Activated T-helper 17 cell treated with anti-CD3 and anti-CD28 coated beads, Interleukin-2, amount 50 U/mL, for 72 hours (primary cell): Measurements from ENCODE around the gene RASEF. TPM values are rescaled to one million over a fixed set of nuclear protein-coding genes. Genes with fewer than 3 reads are reported as not detected.

Experiments
- ATAC-seq: fragments of 150-1000 bp; cut with Tn5 transposase; replicated peaks from 2 replicates; pipeline ENCODE4 v1.10.0; 2021; ENCODE audit warnings: mild to moderate bottlenecking, moderate library complexity
- H3K27ac Mint-ChIP-seq: one replicate; pipeline ENCODE4 v1.8.0; 2022; ENCODE audit warnings: mixed read lengths
- H3K27me3 Mint-ChIP-seq: one replicate; pipeline ENCODE4 v1.8.0; 2022; ENCODE audit warnings: mixed read lengths
- H3K36me3 Mint-ChIP-seq: one replicate; pipeline ENCODE4 v1.8.0; 2022; ENCODE audit warnings: low read depth, mild to moderate bottlenecking, mixed read lengths
- H3K4me1 Mint-ChIP-seq: one replicate; pipeline ENCODE4 v1.8.0; 2022; ENCODE audit warnings: mixed read lengths
- H3K4me3 Mint-ChIP-seq: one replicate; pipeline ENCODE4 v1.8.0; 2022; ENCODE audit warnings: mild to moderate bottlenecking, mixed read lengths
- H3K9me3 Mint-ChIP-seq: one replicate; pipeline ENCODE4 v1.8.0; 2022; ENCODE audit warnings: mixed read lengths
- total RNA-seq, 2 donors: library from RNA; stranded (reverse); gene quantifications; one replicate each; pipeline ENCODE4 v1.2.3, GENCODE V29; 2022

Gene RASEF
- total RNA-seq, 2 donors from 2014 or later, result not detected

DNA sequence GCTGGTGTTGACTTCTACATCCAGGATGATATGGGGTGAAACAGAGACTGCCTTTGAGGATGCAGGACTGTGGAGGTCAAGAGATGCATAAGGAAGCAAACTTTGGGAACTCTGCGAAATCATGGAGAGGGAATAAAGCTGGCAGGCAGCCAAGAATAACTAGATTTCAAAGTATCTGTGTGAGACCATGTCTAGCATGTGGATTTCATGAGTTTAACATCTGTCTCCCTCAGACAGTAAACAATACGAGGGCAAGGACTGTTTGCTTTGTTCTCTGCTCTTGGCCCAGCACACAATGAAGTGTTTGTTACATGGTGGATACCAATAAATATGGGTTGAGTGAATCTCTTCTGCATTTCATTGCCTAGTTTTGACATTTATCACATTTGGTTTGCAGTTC, 71.3 kb downstream of the RASEF start:
- H3K9me3 Mint-ChIP-seq, result no peaks in the 10 kb centered on the region
- no peaks in the 10 kb centered on the region for H3K27me3 Mint-ChIP-seq
- no peaks in the 10 kb centered on the region for H3K4me1 Mint-ChIP-seq
- ATAC-seq, result no peak
- no peaks in the 10 kb centered on the region for H3K36me3 Mint-ChIP-seq
- no peak overlapping the region for H3K27ac Mint-ChIP-seq
- H3K4me3 Mint-ChIP-seq, result no peak overlapping the region

GRCh38 chr9:82989929-82990328, 73.0 kb downstream of the RASEF start:
- H3K4me1 Mint-ChIP-seq, result no peaks in the 10 kb centered on the region

GRCh38 chr9:82988488-82988887, 74.5 kb downstream of the RASEF start:
- Mint-ChIP-seq H3K36me3 (no peaks in the 10 kb centered on the region), H3K27ac (no peak overlapping the region), H3K4me3 (no peak overlapping the region), H3K4me1 (no peaks in the 10 kb centered on the region), H3K9me3 (peaks cover 4% of the 10 kb centered on the region), H3K27me3 (no peaks in the 10 kb centered on the region)
- no peak for ATAC-seq

More at GRCh38 chr9:82989929-82990328, 73.0 kb downstream of the RASEF start:
- no peaks in the 10 kb centered on the region for H3K36me3 Mint-ChIP-seq
- no peak for ATAC-seq
- H3K4me3 Mint-ChIP-seq, result no peak overlapping the region
- H3K27me3 Mint-ChIP-seq, result no peaks in the 10 kb centered on the region
- peaks cover 3% of the 10 kb centered on the region for H3K9me3 Mint-ChIP-seq
- H3K27ac Mint-ChIP-seq, result no peak overlapping the region

GRCh38 chr9:82987370-82988189, 75.4 kb downstream of the RASEF start:
- no peak overlapping the region for H3K4me3 Mint-ChIP-seq
- no peaks in the 10 kb centered on the region for H3K4me1 Mint-ChIP-seq
- peaks cover 4% of the 10 kb centered on the region for H3K9me3 Mint-ChIP-seq
- H3K27ac Mint-ChIP-seq, result no peak overlapping the region
- H3K27me3 Mint-ChIP-seq, result no peaks in the 10 kb centered on the region
- ATAC-seq, result no peak
- no peaks in the 10 kb centered on the region for H3K36me3 Mint-ChIP-seq

- Mint-ChIP-seq H3K4me3 (no peak overlapping the region), H3K9me3 (peaks cover 4% of the 10 kb centered on the region), H3K27ac (no peak overlapping the region), H3K4me1 (no peaks in the 10 kb centered on the region), H3K36me3 (no peaks in the 10 kb centered on the region), H3K27me3 (no peaks in the 10 kb centered on the region)
- ATAC-seq, result no peak
Observed at GRCh38 chr9:82981552-82981951, 81.4 kb downstream of the RASEF start.

- Mint-ChIP-seq H3K27ac (no peak overlapping the region), H3K9me3 (no peaks in the 10 kb centered on the region), H3K27me3 (no peaks in the 10 kb centered on the region), H3K36me3 (no peaks in the 10 kb centered on the region), H3K4me3 (no peak overlapping the region), H3K4me1 (no peaks in the 10 kb centered on the region)
- no peak for ATAC-seq
Observed at GRCh38 chr9:82975176-82975575, 87.8 kb downstream of the RASEF start.

- Mint-ChIP-seq H3K27me3 (no peaks in the 10 kb centered on the region), H3K27ac (no peak overlapping the region), H3K4me1 (no peaks in the 10 kb centered on the region), H3K36me3 (no peaks in the 10 kb centered on the region), H3K4me3 (no peak overlapping the region), H3K9me3 (no peaks in the 10 kb centered on the region)
- ATAC-seq, result no peak
Observed at GRCh38 chr9:82972446-82972845, 90.5 kb downstream of the RASEF start.

DNA sequence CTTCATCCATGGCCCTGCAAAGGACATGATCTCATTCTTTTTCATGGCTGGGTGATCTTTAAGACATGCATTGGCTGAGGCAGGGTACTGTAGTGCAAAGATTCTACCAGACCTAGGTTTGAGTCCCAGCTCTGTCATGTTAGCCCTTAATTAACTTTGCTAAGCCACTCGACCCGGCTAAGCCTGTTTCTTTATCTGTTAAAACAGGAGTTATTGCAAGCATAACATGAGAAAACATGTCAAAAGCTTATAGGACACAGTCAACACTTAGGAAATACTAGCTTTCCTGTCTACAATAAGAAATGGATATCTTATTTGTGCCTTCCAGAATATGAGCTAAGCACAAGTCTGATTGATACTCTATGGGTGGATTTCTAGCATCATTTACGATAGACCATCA, 92.6 kb downstream of the RASEF start:
- no peaks in the 10 kb centered on the region for H3K9me3 Mint-ChIP-seq
- no peak for ATAC-seq
- H3K27me3 Mint-ChIP-seq, result no peaks in the 10 kb centered on the region

GRCh38 chr9:82969291-82969690, 93.7 kb downstream of the RASEF start:
- Mint-ChIP-seq H3K27me3 (no peaks in the 10 kb centered on the region), H3K27ac (no peak overlapping the region), H3K36me3 (no peaks in the 10 kb centered on the region), H3K4me3 (no peak overlapping the region), H3K4me1 (no peaks in the 10 kb centered on the region), H3K9me3 (no peaks in the 10 kb centered on the region)
- ATAC-seq, result no peak

More for the DNA sequence above, 92.6 kb downstream of the RASEF start:
- Mint-ChIP-seq H3K4me1 (no peaks in the 10 kb centered on the region), H3K4me3 (no peak overlapping the region), H3K36me3 (no peaks in the 10 kb centered on the region), H3K27ac (no peak overlapping the region)

GRCh38 chr9:82968816-82969215, 94.1 kb downstream of the RASEF start:
- Mint-ChIP-seq H3K9me3 (no peaks in the 10 kb centered on the region), H3K36me3 (no peaks in the 10 kb centered on the region), H3K4me1 (no peaks in the 10 kb centered on the region), H3K27ac (no peak overlapping the region), H3K27me3 (no peaks in the 10 kb centered on the region), H3K4me3 (no peak overlapping the region)
- ATAC-seq, result no peak

DNA sequence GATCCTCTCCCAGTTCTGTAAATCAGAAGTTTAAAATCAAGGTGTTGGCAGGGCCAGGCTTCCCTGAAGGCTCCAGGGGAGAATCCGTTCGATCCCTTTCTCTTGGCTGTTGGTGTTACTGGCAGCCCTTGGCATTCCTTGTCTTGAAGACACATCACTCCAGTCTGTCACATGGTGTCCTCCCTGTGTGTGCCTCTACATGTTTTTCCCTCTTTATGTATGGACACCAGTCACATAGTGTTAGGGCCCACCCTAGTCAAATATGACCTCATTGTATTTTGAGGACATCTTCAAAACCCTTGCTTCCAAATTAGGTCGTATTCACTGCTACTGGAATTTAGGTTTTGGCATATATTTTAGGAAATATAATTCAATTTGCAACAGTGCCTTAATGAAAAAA, 94.6 kb downstream of the RASEF start:
- no peaks in the 10 kb centered on the region for H3K9me3 Mint-ChIP-seq
- no peak overlapping the region for H3K4me3 Mint-ChIP-seq
- H3K4me1 Mint-ChIP-seq, result no peaks in the 10 kb centered on the region
- H3K36me3 Mint-ChIP-seq, result no peaks in the 10 kb centered on the region
- H3K27me3 Mint-ChIP-seq, result no peaks in the 10 kb centered on the region
- H3K27ac Mint-ChIP-seq, result no peak overlapping the region
- ATAC-seq, result no peak

GRCh38 chr9:82961504-82962125, 101.3 kb downstream of the RASEF start:
- H3K27me3 Mint-ChIP-seq, result no peaks in the 10 kb centered on the region
- no peak overlapping the region for H3K4me3 Mint-ChIP-seq
- peak; percentile 45 for ATAC-seq
- no peaks in the 10 kb centered on the region for H3K36me3 Mint-ChIP-seq
- no peaks in the 10 kb centered on the region for H3K9me3 Mint-ChIP-seq
- no peaks in the 10 kb centered on the region for H3K4me1 Mint-ChIP-seq
- H3K27ac Mint-ChIP-seq, result no peak overlapping the region

DNA sequence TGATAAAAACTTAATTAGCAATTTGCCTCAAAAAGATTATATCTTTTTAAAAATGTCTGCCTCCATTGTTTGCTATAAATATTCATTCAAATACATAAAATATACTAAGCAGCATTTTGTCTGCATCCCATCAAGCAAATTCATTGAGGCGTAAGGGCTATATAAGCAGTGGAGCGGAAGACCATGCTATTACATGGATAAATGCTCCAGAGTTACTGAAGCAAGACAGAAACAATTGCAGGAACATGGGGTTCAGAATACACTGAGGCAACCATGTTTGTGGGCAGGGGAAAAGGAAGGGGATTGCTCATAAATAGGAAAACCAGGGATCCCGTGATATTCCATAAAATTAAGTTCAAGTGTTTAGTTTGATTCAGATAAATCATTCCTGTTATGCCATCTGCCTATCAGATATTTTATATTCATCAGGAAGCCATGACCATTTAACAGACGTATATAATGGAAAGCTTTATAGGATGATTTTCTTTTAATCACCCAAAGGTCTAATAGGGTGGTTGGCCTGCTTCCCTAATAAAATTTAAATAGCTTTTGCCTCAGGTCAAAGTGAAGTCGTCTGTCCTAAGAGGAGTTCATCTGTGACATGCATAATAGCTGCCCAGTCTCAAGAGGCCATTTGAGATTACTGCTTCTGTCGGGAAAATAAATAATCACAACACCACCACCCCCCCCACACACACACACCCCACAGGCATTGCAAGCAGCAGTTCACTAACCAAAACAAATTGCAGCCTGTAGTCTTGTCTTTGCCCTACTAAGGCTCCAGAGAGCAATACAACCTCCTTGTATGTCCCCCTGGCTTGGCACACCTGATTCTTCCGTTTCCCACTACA, 105.2 kb downstream of the RASEF start:
- H3K9me3 Mint-ChIP-seq, result no peaks in the 10 kb centered on the region
- no peak for ATAC-seq

DNA sequence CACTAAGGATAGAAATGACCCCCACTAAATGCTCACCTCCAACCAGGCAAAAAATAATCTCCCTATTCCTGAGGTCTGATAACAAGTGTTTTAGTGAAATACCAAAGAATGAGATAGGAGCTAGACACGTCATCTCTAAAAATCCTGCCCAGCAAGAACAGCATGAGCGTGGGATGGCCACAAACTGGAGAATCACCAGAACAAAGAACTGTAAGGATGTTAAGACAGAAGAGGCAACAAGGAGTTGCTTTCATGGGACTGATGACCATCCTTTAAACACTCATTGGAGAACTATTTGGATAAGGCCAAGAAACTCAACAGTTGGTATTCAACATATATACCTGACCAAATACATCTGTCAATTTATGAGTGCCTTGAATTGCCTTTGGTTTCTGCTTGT, 113.7 kb downstream of the RASEF start:
- Mint-ChIP-seq H3K36me3 (no peaks in the 10 kb centered on the region), H3K27ac (no peak overlapping the region), H3K27me3 (no peaks in the 10 kb centered on the region), H3K4me3 (no peak overlapping the region), H3K4me1 (no peaks in the 10 kb centered on the region), H3K9me3 (no peaks in the 10 kb centered on the region)
- no peak for ATAC-seq

More for the DNA sequence above, 105.2 kb downstream of the RASEF start:
- Mint-ChIP-seq H3K27ac (no peak overlapping the region), H3K4me3 (no peak overlapping the region), H3K27me3 (no peaks in the 10 kb centered on the region), H3K4me1 (no peaks in the 10 kb centered on the region), H3K36me3 (no peaks in the 10 kb centered on the region)
